Activated B cell treated with CpG ODN at 0.5 μM for 24 hours (primary cell): ENCODE results near the gene RAB8A. TPM values are rescaled to one million over a fixed set of nuclear protein-coding genes. Genes with fewer than 3 reads are reported as not detected.

Experiments used
- ATAC-seq: fragments of 200-7000 bp; cut with Tn5 transposase; one replicate; pipeline ENCODE4 v1.10.0; 2021; ENCODE audit warnings: low read depth, mild to moderate bottlenecking, moderate library complexity
- CTCF ChIA-PET: fragments of 350-600 bp; sonication (Branson Sonifier 250); formaldehyde crosslinking; loops from one replicate; lab custom pipeline; 2021; ENCODE audit warnings: antibody characterized with exemption; lab: Charles Lee
- POLR2A ChIA-PET: fragments of 350-600 bp; sonication (Branson Sonifier 250); formaldehyde crosslinking; loops from one replicate; lab custom pipeline; 2021; ENCODE audit warnings: antibody characterized with exemption; lab: Charles Lee
- DNase-seq: peaks from one replicate; pipeline ENCODE4 v3.0.0; 2022
- H3K27ac Mint-ChIP-seq: one replicate; pipeline ENCODE4 v1.8.0; 2020; ENCODE audit warnings: mixed read lengths
- H3K27me3 Mint-ChIP-seq: one replicate; pipeline ENCODE4 v1.8.0; 2021; ENCODE audit warnings: mixed read lengths
- H3K36me3 Mint-ChIP-seq: one replicate; pipeline ENCODE4 v1.8.0; 2021; ENCODE audit warnings: low read depth, mixed read lengths
- H3K4me1 Mint-ChIP-seq: one replicate; pipeline ENCODE4 v1.8.0; 2021; ENCODE audit warnings: mixed read lengths
- H3K4me3 Mint-ChIP-seq: one replicate; pipeline ENCODE4 v1.8.0; 2020; ENCODE audit warnings: mild to moderate bottlenecking, mixed read lengths
- H3K9me3 Mint-ChIP-seq: one replicate; pipeline ENCODE4 v1.8.0; 2020; ENCODE audit warnings: mixed read lengths
- CTCF ChIP-seq: fragments of 200-600 bp; IDR thresholded peaks from one replicate; pipeline ENCODE4 v1.8.0; 2022; ENCODE audit warnings: antibody characterized with exemption, mild to moderate bottlenecking
- intact Hi-C: fragments of 100-400 bp; cut with micrococcal nuclease; formaldehyde crosslinking; loops from one replicate; pipeline ENCODE4 v1.15.1; 2024
- total RNA-seq: library from RNA; stranded (reverse); gene quantifications from 2 replicates; pipeline ENCODE4 v1.2.3, GENCODE V29; 2022

The RAB8A gene
- total RNA-seq, 1 donor from 2014 or later = 157 TPM

- intact Hi-C loops = no loop called here
- Mint-ChIP-seq H3K4me1 (peaks cover 29% of the 10 kb centered on the region), H3K27me3 (no peaks in the 10 kb centered on the region), H3K36me3 (peaks cover 6% of the 10 kb centered on the region), H3K27ac (no peak overlapping the region), H3K9me3 (no peaks in the 10 kb centered on the region), H3K4me3 (no peak overlapping the region)
- ATAC-seq (no peak), DNase-seq (no peak)
- POLR2A ChIA-PET = interaction anchor here (0.6 to 2.2 kb wide), 8 partner anchors 29 to 221 kb away, joined by 3 to 16 read pairs (median 5); partner anchors contain the start of genes RAB8A and TPM4
- TF ChIP-seq CTCF = no peak
- CTCF ChIA-PET = interaction anchor here (1.6 to 4.1 kb wide), 5 partner anchors 63 to 140 kb away, joined by 4 to 30 read pairs (median 5); no protein-coding TSS in a partner anchor
These were observed 68.9 kb downstream of the RAB8A start for GRCh38 chr19:16180611-16181010.

Other genes with a start within 250 kb of the RAB8A start
- not detected in 2 replicates for gene CYP4F2, start 213.8 kb upstream of the RAB8A start, total RNA-seq
- gene CYP4F11, start 177.4 kb upstream of the RAB8A start, total RNA-seq = not detected in 2 replicates
- not detected in 2 replicates for gene OR10H4, start 162.9 kb upstream of the RAB8A start, total RNA-seq
- 238 and 257 TPM in 2 replicates for gene TPM4, start 35.4 kb upstream of the RAB8A start, total RNA-seq
- gene HSH2D, start 31.8 kb downstream of the RAB8A start, total RNA-seq = 172 and 191 TPM in 2 replicates
- not detected in 2 replicates for gene CIB3, start 61.6 kb downstream of the RAB8A start, total RNA-seq
- 52.2 and 53.5 TPM in 2 replicates for gene FAM32A, start 73.5 kb downstream of the RAB8A start, total RNA-seq
- 82.6 and 87.5 TPM in 2 replicates for gene AP1M1, start 86.0 kb downstream of the RAB8A start, total RNA-seq
- 76.8 and 87.6 TPM in 2 replicates for gene KLF2, start 212.9 kb downstream of the RAB8A start, total RNA-seq